Mammary epithelial cell (primary cell): ENCODE data around the gene MAML3.

Experiments
- CTCF ChIP-seq, 2 donors: IDR thresholded peaks in 1 of 2; conservative IDR thresholded peaks in 1 of 2; 2 replicates each; pipeline ENCODE4 v1.5.1; 2011 to 2012; ENCODE audit warnings: inconsistent platforms in 2 of 2, low read length in 2 of 2, mild to moderate bottlenecking in 2 of 2, control low read depth in 1 of 2, low read depth in 1 of 2; ENCODE audit not compliant: insufficient read depth in 1 of 2; ENCODE audit errors: extremely low read depth in 1 of 2
- EZH2 ChIP-seq: IDR thresholded peaks from 2 replicates; pipeline ENCODE4 v1.6.1; 2012; ENCODE audit warnings: low read length, inconsistent platforms, borderline replicate concordance

GRCh38 chr4:139917896-139918295 lies 236.1 kb downstream of the MAML3 start:
- TF ChIP-seq EZH2 = no peak
- TF ChIP-seq CTCF (conservative IDR thresholded peaks at IDR 0.05 in 1 of 2, IDR thresholded peaks at IDR 0.05 in 1 of 2; ENCODE audit: extremely low read depth in 1 of 2, insufficient read depth in 1 of 2, low read depth in 1 of 2, low read length in 2 of 2) = no peak
